ENCODE measurements around the gene NDUFB6. TPM values are rescaled to one million over a fixed set of nuclear protein-coding genes. Genes with fewer than 3 reads are reported as not detected.
A peak's percentile ranks its signal among the peaks of the same experiment; 100 is the strongest.
"Not testable (repeated sequence)": the region's sequence is repeated elsewhere in the genome, so short reads cannot be mapped to it uniquely, and the experiment has no call there.

The NDUFB6 gene
- total RNA-seq, result 34.7 TPM

- ATAC-seq (peak; percentile 97), DNase-seq (ENCODE audit: low spot score) (peak; percentile 95)
Measured at GRCh38 chr9:32572900-32573523, at the start of gene NDUFB6. NDUFB6 (minus strand) TSS chr9:32573159; CDS start chr9:32573060, 99 bp downstream.

DNA sequence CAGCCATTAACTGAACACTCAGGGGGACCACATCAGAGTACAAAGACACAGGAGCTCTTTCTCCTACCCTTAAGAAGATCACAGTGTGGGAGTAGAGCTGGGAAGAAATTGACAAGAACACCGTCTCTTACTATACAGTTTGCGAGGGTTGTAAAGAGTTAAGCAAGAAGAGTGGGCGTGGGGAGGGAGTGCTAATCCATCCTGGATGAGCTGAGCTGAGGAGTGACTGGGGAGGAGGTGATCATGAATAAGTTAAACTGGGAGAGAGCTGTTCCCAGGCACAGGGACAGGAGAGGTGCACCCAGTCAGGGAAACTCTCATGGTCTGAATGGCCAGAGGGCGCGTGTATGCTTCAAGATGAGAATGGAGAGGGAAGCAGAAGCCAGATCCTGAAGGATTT, 45.3 kb upstream of the NDUFB6 start:
- DNase-seq (ENCODE audit: low spot score) (no peak), ATAC-seq (no peak)

GRCh38 chr9:32606811-32607210, 33.9 kb upstream of the NDUFB6 start:
- ATAC-seq, result no peak
- DNase-seq (ENCODE audit: low spot score), result no peak

- ATAC-seq (no peak), DNase-seq (ENCODE audit: low spot score) (no peak)
Measured at GRCh38 chr9:32603914-32604852, 31.2 kb upstream of the NDUFB6 start.

GRCh38 chr9:32599021-32599420, 26.1 kb upstream of the NDUFB6 start:
- not testable (repeated sequence) for ATAC-seq; DNase-seq (ENCODE audit: low spot score)

DNA sequence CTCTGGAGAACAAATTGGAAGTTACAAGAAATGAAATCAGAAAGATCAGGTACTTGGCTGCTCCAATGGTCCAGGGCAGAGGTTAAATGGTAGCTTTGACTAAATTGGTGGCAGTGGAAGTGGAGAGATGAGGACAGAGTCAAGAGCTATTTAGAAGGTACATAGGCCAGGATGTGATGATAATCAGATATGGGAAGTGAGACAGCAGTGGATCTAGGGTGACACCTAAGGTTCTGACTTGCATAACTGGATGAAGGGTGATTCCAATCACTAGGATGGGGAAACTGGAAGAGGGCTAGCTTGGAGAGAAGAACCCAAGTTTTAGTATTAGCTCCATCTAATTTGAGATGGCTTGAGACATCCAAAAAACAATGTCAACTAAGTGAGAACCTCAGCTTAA, 24.0 kb upstream of the NDUFB6 start:
- ATAC-seq (no peak), DNase-seq (ENCODE audit: low spot score) (no peak)

- DNase-seq (ENCODE audit: low spot score), result no peak
- ATAC-seq, result no peak
Measured at GRCh38 chr9:32596096-32596865, 23.3 kb upstream of the NDUFB6 start.

DNA sequence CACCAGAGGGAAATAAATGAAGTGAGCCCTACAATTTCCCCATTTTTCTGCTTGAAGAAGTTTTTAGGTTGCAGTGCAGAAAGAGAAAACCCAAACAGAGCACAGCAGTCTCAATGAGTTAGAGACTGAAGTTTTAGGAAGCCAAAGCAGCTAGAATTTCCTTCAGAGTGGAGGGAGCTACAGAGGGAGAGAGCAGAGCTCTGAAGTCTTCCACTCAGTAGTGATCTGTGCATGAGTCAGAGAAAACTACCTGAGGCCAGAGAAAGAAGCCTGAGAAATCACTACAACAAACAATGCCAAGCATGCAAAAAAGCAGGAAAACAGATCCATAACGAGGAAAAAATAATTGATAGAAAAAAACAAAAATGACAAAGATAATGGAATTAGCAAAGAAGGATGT, 17.9 kb upstream of the NDUFB6 start:
- no peak for DNase-seq (ENCODE audit: low spot score)
- ATAC-seq, result no peak

DNA sequence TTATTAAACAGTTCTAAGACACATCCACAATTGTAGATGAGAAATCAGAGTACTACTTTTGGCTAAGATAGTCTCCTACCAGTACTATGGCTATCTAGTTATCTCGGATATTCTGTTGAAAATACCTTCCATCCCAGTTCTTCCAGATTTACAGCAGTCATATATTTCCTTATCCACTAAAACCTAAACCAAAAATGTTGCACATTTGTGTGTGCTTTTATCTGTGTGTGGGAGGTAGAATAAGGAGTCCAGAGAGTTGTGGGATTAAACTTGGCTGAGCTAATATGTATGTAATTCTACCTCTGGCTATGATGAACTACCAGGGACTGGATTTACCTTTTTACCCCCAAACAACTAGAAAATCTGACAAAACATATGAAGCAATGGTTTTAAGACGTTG, 17.5 kb upstream of the NDUFB6 start:
- DNase-seq (ENCODE audit: low spot score) (no peak), ATAC-seq (no peak)

GRCh38 chr9:32589083-32589723, 16.2 kb upstream of the NDUFB6 start:
- DNase-seq (ENCODE audit: low spot score) (no peak), ATAC-seq (peak; percentile 95)

DNA sequence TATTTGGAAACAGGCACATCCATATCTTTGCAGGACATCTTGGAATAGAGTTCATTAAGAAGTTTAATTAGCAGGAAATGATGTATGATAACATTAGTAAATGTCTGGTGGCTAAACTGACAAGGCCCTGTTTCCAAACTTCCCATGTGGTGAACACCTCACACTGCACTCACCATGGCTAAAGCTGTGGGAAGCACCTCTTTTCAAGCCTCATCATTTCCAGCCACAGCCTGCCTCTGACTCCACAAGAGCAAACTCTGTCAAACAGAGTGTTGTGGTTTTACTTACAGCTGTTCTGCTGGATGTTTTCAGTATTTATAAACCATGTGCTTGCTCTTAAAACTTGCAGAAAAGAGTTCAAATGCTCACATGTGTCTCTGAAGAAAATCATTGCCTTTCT, 14.9 kb upstream of the NDUFB6 start:
- ATAC-seq (no peak), DNase-seq (ENCODE audit: low spot score) (no peak)

- DNase-seq (ENCODE audit: low spot score), result no peak
- ATAC-seq, result no peak
Measured at GRCh38 chr9:32584784-32585183, 11.8 kb upstream of the NDUFB6 start.

- peak; percentile 88 for ATAC-seq
Measured at GRCh38 chr9:32581512-32582143, 8.7 kb upstream of the NDUFB6 start.

GRCh38 chr9:32580631-32581300, 7.8 kb upstream of the NDUFB6 start:
- ATAC-seq (no peak), DNase-seq (ENCODE audit: low spot score) (no peak)

More at GRCh38 chr9:32581512-32582143, 8.7 kb upstream of the NDUFB6 start:
- no peak for DNase-seq (ENCODE audit: low spot score)

DNA sequence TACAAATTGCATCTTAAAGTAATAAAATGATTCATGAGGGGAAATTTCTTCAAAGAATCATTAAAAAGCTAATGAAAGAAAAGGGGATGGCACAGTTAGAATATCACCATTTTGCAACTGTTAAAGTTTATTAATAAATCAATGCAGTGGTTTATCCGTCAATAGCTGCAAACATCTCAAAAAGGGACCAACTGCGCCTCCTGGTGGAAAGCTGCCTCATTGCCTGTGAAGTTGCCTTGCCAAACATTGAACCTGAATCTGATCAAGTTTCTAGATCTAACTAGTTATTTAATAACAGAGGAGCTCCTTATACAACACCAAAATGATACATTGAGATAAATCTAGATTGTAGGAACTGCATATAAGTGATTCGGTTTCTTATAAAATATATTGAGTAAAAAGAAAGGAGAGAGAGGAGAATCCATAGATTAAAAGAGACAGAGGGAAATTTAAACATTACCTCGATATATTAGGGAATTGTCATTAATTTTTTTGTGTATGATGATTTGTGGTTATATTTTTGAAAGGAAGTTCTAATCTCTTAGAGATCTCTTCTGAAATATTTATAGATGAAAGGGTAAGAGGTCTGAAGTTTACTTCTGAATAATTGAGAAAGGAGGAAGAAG, 6.9 kb upstream of the NDUFB6 start:
- ATAC-seq (peak; percentile 93), DNase-seq (ENCODE audit: low spot score) (peak; percentile 75)

DNA sequence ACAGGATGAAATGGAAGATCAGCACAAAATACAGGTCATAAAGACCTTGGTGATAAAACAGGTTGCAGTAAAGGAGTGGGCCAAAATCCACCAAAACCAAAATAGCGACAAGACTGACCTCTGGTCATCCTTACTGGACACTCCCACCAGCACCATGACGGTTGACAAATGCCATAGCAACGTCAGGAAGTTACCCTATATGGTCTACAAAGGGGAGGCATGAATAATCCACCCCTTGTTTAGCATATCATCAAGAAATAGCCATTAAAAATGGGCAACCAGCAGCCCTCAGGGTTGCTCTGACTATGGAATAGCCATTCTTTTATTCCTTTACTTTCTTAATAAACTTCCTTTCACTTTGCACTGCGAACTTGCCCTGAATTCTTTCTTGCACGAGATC, 6.0 kb upstream of the NDUFB6 start:
- DNase-seq (ENCODE audit: low spot score) (no peak), ATAC-seq (no peak)

- ATAC-seq, result no peak
- DNase-seq (ENCODE audit: low spot score), result no peak
Measured at GRCh38 chr9:32577316-32577715, 4.4 kb upstream of the NDUFB6 start.

DNA sequence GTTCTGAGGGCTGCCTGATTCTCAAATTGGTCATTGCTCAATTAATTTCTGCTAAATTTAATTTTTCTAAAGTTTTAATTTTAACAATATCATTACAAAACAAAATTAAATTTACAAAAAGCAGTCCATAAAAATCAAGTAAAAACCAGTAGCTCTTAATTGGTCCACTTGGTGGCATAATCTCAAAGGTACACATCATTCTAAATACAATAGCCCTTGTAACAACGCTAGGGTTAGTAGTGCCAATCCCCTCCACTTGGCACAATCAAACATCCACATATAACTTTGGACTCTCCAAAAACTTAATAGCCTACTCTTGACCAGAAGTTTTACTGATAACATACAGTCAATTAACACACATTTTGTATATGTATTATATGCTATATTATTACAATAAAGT, 1.9 kb upstream of the NDUFB6 start:
- no peak for ATAC-seq
- no peak for DNase-seq (ENCODE audit: low spot score)

DNA sequence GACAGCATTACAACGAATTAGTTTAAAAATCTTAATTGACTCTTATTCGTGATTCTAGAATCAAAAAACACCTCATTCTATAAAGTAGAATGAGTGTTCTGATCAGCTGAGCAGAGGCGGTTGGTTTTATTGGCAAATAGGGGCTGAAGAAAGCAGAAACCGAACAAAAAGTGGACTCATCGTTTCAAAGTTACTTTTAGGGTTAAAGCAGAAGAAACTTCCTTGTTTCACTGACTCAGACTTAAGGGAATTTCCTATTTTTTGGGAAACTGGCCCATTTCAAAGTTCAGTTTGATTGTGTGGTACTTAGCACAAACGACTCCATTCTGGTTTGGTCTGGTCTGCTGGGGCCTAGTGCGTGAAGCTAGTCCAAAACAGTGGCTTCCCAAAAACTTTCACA, 862 bp upstream of the NDUFB6 start:
- DNase-seq (ENCODE audit: low spot score), result no peak
- ATAC-seq, result no peak

Measured in left lobe of liver (tissue), 2 donors.